Measurements from ENCODE around the gene GBP1.

GRCh38 chr1:89043940-89044339, 21.1 kb downstream of the GBP1 start:
- TF ChIP-seq CTCF (IDR thresholded peaks at IDR 0.05 in 4 of 5, conservative IDR thresholded peaks at IDR 0.05 in 1 of 5) (no peak), POLR2A (IDR thresholded peaks at IDR 0.05) (no peak)
